GM19372 (cell line): ENCODE results near the gene TCP11L2.

Experiments
- ATAC-seq: cut with Tn5 transposase; IDR thresholded peaks from one replicate; pipeline ENCODE4 v1.9.1; 2021; ENCODE audit warnings: mild to moderate bottlenecking, low read depth, moderate library complexity; ENCODE audit not compliant: unreplicated experiment

TCP11L2 gene

DNA sequence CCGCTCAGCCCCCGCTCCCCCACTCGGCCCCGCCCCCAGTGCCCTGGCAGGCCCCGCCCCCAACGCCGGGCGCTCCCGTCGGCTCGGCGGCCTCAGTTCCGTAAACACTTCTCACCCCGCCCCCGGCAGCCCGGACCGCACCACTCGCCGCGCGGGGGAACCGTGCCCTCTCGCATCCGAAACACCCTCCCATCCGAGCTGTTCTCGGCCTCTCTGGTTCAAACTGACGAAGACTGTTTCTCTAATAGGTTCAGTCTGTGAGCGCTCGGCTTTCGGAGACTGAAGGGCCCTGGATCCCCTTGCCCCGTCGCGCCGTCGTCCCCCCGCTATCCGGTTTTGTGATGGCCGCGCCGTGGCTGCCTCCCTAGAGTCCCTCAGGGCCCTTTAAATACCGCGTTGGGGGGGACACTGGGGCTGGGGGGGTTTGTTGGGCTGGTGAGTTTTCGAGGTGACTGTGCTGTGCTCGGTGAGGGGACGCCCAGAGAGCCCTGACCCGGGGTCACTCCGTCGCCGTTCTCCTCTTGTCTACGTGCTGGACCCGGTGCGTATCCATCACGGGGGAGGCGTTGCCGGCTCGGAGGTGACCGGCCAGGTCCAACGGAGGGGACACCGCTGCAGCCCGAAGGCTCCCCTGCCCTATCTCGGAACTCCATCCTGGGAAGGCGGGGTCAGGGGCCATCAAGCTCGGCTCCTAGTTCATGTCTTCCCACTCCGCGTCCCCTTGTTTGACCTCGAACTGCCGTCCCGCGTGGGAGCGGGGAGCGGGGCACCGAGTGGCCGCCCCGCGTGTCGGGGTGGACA is at the start of gene TCP11L2:
TSS of gene TCP11L2 (plus strand) at position 333 of the 801 bp plus-strand sequence. CDS start 8,343 bp downstream, outside the sequence.
- peak; percentile 60 for ATAC-seq

DNA sequence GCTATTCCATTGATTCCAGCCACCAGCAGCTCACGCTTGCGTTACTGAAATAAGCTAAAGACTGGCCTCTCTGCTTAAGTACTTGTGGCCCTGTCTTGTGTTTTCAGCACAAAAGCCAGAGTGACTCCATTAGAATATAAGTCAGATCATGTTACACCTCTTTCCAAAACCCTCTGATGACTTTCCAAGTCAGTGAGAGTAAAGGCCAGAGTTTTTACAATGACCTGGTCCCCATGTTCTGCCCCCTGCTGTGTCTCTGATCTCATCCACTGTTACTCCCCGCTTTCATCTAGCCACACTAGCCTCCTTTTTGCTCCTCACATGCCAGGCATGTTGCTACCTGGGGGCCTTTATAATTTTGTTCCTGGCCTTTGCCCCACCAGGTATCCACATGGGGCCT is 47.8 kb upstream of the TCP11L2 start:
- no peak for ATAC-seq

DNA sequence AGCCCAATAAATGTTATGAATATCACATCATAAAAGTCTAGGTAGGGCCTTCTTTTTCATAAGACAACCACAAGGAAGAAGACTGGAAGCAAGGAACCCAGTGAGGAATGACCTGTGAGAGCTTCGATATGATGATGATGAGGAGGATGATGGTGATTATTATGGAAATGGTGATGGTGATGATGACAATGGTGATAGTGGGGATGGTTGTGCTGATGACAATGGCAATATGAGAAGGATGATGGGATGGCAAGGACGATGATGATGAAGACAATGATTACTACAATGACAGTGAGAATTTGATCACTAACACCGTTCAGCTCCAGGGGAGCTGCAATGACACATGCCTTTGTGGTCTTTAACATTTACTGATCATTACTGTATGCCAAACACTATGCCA is 47.0 kb upstream of the TCP11L2 start:
- no peak for ATAC-seq

DNA sequence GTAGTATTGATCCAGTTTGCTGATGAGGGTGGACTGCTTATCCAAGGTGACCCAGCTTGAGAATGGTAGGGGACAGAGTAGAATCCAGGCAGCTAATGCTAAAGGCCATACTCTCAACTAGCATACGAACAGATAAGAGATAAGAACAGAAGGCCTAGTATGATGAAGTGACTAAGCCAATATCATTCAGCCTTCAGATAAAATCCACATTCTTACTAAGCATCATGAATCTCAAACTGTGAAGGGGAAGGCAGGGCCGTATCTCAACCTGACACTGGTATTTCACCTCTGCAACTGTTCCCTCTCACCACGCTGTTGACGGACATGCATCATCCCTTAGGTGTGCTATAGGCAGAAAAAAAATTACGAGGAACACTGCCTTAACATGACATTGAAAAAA is 46.6 kb upstream of the TCP11L2 start:
- ATAC-seq = no peak

DNA sequence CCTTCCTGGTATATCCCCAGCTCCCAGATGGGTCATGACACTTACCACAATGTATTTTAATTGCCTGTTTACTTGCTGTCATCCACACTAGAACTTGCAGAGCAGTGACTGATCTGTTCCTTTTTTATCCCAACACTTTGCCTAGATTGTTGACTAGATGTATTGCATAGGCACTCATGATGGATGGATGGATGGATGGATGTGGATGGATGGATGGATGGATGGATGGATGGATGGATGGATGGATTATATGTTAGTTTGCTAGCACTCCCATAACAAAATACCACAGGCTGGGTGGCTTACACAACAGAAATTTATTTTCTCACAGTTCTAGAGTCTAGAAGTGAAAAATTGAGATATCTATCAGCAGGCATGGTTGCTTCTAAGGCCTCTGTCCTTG is 46.0 kb upstream of the TCP11L2 start:
- ATAC-seq = no peak

DNA sequence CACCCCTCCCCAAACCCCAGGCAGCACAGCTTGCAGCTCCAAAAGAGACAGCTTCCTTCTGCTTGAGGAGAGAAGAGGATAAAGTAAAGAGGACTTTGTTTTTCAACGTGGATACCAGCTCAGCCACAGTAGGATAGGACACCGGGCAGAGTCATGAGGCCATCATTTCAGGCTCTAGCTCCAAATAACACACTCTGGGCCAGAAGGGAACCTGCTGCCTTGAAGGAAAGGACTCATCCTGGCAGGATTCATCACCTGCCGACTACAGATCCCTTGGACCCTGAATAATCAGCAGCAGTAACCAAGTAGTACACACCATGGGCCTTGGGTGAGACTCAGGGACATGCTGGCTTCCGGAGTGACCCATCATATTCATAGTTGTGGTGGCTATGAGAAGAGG is 44.3 kb upstream of the TCP11L2 start:
- no peak for ATAC-seq

DNA sequence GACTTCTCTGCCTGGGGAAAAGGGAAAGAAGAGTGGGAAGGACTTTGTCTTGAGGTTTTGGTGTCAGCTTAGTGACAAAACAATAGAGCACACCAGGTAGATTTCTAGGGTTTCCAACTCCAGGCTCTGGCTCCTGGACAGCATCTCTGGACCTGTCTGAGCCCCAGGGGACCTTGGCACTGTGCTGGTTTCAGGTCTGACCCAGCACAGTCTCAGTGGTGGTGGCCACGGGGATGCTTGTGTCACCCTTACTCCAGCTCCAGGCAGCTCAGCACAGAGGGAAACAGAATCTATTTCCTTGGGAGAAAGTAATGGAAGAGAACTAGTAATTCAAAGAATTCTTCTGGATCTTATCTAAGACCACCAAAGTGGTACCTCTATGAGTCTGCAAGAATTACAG is 43.6 kb upstream of the TCP11L2 start:
- no peak for ATAC-seq

DNA sequence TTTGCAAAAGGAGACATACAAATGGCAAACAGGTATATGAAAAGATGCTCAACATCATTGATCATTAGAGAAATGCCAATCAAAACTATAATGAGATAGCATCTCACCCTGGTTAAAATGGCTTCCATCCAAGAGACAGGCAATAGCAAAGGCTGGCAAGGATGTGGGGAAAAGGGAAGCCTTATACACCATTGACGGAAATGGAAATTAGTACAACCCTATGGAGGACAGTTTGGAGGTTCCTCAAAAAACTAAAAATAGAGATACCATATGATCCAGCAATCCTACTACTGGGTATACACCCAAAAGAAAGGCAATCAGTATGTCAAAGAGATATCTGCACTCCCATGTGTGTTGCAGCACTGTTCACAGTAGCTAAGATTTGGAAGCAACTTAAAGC is 37.4 kb upstream of the TCP11L2 start:
- no peak for ATAC-seq

DNA sequence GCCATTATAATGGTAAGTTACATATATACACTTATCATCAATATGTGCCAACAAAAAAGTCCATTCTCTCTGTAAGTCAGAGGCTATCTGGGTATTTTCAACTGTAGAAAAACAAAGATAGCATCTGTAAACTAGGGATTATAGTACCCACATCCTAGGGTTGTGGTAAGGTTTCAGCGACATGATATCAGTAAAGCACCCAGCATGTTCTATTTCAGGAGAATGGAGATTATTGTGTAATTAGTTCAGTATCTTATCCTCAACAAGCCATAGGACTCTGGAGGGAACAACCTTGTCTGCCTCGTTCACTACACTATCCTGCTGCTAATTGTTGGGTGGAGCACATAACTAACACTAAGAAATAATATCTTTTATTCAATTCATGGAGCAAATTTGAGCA is 35.0 kb upstream of the TCP11L2 start:
- no peak for ATAC-seq

DNA sequence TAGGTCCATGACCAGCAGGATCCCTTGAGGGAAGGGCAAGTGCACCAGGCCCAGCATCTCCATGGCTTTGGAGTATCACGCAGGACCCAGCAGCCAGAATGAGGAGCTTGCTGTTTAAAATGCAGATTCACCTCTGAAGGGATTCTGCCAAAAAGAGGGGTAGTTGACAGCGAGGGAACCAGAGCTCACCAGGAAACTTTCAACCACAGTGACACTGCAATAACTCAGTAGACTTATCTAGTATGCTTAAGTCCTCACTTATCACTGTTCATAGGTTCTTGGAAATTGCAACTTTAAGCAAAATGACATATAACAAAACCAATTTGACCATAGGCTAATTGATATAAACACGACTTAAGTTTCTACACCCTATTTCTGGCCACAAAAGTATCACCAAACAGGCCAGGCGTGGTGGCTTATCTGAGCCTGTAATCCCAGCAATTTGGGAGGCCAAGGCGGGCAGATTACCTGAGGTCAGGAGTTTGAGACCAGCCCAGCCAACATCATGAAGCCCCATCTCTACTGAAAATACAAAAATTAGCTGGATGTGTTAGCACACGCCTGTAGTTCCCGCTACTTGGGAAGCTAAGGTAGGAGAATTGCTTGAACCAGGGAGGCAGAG is 33.3 kb upstream of the TCP11L2 start:
- ATAC-seq = no peak

DNA sequence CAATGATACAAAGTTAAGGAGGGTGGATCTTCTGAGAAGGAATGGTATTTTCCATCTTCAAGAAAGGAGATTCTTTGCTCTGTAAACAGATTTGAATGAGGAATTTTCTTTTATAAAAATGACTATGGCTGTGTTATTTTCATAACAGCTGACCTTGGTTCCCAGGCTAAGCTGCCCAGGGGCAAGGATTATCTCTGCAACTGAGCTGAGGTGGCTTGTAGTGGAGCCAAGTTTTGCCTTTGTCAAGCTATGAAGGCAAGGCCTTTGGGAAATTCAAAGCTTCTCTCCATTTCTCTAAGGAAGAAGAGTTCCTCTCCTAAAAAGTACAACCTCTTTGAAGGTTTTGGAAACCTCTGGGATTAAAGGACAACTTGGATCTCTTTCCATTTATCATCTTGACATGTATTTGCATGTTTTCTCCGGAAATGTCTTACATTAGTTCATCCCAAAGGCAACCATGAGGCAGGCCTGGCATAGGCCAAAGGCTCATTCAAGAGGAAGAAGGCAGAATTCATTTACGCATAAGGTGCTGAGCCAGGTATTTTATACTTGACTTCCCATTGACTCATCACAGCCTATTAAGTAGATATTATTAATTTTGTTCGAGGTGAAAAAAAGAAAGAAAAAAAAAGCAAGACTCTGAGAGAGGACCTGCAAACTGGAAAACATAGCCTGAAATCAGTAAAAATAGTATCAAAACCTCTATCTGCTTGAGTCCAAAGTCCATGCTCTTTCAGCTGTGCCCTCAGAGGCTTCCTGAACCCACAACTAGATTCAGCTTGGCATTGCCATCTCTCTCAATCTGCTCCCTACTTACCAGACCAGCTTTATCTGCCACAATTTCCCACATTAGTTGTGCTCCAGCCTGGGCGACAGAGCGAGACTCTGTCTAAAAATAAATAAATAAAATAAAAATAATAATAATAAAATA is 30.7 kb upstream of the TCP11L2 start:
- ATAC-seq = no peak

DNA sequence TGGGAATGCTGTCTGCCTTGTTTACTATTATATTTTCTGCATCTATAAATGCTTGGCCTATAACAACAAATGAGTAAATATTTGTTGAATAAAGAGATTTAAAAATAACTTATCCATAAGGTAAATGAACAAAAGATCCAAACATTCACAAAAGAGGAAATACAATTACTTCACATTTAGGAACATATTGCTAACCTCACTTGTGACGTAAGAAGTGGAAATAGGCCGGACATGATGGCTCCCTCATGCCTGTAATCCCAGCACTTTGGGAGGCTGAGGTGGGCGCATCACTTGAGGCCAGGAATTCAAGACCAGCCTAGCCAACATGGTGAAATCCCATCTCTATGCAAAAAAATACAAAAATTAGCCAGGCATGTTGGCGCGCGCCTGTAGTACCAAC is 29.0 kb upstream of the TCP11L2 start:
- no peak for ATAC-seq

DNA sequence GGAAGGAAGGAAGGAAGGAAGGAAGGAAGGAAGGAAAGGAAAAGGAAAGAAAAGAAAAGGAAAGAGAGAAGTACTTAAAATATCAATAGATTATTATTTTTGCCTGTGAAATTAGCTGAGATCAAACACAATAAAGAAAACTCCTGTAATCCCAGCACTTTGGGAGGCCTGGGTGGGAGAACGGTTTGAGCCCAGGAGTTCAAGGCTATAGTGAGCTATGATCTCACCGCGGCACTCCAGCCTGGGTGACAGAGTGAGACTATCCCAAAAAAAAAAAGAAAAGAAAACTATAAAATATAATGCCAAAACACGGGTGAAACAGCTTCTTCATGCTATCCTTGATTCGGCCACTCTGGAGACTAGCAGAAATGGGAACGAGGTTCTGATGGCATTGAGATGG is 28.5 kb upstream of the TCP11L2 start:
- ATAC-seq = no peak

DNA sequence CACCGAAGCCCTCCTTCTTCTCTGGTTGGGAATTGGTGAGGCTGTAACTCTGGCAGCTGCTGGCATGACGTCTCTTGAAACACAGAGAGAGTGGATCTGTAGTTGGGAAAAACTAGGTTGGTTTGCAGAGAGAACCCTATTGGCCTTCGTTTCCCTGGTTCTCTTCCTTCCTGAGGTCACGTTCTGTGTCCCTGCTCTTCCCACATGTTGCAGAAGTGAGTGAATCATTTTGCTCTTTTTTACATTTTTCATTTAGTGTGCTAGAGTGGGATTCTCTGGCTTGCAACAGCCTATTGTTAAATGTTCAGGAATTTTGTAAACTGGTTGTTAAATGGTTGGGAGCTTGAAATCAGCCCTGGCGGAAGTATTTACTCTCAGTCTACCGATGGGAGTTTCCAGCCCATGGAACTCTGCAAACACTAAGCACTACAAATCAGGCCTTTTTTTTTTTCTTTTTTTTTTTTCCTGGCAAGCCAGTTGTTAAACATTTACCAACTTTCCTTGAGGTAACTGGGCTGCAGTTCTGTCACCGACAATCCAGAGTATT is 27.9 kb upstream of the TCP11L2 start:
- ATAC-seq = no peak

DNA sequence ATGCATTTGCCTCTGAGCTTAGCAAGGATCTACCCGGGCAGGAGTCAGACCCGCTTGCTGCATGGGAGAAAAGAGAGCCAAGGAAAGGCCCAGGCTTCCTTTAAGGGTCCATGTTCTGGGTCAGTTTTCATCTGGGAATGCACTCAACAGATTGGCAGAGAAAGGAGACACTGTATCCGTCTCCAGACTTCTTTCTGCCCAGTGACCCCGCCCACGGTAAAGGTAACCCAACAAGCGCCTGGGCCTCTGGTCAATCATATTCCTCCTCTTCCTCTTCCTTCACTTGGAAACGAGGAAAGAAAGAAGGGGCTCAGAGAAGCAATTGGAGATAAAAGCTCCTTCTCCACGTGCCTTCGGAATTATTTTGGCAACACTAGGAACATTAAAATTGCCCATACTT is 27.1 kb upstream of the TCP11L2 start:
- no peak for ATAC-seq

DNA sequence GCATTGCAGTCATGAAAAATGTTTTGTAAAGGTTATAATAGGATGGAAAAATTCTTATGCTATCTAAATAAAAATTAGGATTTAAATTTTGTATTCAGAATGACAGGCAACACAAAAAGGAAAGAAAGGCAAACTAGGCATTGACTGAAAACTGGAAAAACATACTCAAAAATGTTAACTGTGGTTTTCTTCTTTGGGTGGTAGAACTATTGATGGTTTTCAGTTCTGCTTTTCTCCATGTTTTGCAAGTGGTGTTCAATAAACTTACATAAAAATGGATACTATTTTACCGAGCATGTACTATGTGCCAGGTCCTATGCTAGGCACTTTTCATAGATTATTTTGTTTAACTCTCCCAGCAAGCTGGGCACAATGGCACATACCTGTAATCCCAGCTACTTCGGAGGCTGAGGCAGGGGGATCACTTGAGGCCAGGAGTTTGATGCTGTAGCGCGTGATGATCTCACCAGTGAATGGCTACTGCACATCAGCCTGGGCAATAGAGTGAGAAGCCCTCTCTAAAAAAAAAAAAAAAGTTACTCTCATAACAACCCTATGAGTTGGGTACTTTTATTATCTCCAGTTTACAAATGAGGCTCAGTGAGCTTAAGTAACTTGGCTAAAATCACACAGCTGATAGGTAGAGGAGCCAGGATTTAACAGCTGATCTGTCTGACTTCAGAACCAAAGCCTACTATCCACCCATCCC is 26.3 kb upstream of the TCP11L2 start:
- ATAC-seq = peak; percentile 68

DNA sequence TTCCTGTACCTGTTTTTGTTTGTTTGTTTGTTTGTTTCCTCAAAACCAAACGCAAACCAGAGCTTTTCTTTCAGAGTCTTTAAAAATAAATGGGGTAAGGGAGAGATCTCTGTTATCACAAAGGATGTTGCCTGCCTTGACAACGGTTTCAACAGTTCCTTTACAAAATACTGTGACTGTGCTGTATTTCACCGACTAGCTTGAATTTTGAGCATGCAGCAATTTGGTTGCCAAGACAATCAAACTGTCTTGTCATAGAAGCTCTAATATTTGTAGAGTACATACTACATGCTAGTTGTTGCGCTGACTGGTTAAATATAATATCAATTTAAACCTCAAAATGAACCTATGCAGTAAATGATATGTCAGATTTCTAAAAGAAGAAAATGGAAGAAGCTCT is 22.4 kb upstream of the TCP11L2 start:
- no peak for ATAC-seq

DNA sequence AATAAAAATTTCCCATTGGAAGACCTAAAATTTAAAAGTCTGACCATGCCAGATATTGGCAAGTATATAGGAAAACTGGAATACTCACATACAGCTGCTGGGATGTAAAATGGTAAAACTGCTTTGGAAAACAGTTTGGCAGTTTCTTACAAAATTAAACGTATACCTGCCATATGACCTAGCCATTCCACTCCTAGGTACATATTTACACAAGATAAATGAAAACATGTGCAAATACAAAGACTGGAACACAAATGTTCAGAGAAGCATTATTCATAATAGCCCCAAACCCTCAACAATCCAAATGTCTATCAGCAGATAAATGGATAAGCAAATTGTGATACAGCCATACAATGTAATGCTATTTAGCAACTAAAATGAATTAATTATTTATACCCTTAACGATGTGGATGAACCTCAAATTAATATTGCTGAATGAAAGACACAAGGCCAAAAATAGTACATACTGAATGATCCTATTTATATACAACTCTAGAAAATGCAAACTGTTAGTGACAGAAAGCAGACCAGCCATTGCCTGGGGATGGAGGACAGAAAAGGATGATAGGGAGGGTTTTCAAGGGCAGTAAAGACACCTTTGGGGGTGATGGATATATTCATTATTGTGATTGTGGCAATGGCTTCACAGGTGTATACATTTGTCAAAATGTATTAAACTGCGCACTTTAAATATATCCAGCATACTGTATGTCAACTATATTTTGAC is 21.3 kb upstream of the TCP11L2 start:
- no peak for ATAC-seq

DNA sequence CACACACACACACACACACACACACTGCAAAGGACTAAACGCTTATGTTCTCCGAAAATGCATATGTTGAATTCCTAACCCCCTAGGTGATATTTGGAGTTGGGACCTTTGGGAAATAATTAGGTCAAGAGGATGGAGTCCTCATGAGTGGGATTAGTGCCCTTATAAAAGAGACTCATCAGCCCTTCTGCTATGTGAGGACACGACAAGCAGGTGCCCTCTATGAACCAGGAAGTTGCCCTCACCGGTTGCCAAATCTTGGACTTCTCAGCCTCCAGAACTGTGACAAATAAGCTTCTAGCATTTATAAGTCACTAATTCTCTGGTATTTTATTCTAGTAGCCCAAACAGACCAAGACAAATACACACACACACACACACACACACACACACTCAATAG is 20.7 kb upstream of the TCP11L2 start:
- no peak for ATAC-seq
